Stimulated activated CD8-positive, alpha-beta memory T cell treated with anti-CD3 and anti-CD28 coated beads, Interleukin-2, amount 100 ng/mL, for 48 hours (primary cell): Measurements from ENCODE around the gene MBD4.

Experiments
- DNase-seq, 2 donors: peaks; one replicate each; pipeline ENCODE4 v3.0.0-alpha.2; 2020; ENCODE audit warnings: low read depth in 2 of 2

MBD4 gene

DNA sequence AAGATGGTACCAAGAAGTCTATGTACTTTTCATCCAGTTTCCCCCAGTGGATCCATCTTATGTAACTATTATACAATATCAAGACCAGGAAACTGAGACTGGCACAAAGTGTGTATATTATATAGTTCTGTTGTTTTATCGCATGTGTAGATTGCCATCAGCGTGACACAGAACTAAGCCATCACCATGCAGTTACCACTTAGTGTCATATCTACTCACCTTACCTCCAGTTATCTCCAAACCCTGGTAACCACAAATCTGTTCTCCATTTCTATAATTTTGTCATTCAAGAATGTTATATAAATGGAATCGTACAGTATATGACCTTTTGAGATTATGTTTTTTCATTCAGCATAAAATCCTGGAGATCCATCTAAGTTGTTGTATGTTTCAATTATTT lies 23.3 kb upstream of the MBD4 start:
- DNase-seq: no peak

DNA sequence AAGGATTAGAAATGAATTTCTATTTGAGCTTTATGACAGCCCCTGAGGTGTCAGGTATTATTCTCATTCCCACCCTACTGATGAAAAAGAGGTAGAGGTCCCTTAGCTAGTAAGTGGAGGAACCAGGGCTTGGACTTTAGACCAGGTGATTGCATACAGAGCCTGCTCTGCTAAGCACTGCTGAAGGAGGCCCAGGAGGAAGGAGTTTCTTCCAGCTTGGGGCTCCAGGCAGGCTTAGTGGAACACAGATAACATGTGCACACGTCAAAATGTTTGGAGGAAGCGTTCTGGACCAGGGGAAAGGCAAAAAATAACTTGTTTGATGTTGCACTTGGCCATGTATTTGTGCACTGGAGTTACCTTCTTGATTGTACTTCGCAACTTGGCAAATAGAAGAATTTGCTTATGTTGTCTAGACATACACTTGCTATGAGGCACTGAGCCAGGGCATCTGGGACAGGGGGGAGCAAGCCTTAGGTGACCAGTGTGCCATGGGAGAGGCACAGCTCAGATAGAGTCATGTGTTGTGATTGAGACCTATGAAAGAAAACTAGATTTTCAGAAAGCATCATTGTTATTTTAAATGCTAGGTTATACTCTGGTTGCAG lies 22.7 kb upstream of the MBD4 start:
- no peak for DNase-seq

DNA sequence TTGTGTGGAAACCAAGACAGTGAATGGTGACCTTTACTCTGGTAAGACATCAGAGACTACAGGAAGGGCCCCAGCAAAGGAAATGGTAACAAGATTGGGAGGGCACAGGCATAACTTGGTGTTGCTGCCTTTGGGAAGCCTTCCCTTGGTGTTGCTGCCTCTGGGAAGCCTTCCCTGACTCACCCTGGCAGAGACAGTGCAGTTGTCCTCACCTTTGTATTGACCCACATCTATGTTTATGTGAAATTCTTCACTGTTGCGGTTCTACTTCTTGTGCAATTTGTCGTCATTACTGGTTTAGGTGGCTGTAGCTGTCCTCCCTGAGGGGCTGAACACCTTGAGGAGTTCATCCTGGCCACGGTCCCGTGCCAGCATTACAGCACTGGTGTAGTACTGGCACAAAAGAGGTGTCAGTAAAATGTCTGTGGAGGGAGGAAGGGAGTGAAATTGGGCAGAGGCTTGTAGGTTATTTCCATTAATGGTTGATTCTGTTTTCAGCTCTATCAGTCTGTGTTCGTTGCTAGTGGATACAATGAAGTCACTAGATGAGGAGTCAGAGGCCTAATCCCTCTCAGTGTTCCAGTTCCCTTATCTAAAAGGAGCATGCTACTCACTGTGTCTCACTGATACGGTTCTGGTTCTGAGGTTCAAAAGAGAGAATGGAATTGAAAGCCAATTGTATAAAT lies 21.9 kb upstream of the MBD4 start:
- no peak for DNase-seq

DNA sequence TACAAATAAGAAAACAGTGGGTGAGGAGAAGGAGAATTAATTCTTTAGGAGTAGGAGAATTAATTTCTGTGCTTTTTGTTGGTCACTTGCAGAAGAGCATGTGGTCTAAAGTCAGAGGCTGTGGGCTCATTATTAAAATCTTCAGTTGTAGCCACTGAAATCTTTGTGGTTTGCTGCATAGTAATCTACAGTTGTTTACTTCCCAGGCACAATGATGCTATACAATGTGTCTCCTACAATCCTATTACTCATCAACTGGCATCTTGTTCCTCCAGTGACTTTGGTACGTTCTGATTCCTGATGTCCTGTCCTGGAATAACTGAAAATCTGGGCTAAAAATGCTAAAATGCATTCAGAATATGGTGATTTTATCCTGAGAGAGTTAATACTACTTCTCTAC lies 21.3 kb upstream of the MBD4 start:
- no peak for DNase-seq

DNA sequence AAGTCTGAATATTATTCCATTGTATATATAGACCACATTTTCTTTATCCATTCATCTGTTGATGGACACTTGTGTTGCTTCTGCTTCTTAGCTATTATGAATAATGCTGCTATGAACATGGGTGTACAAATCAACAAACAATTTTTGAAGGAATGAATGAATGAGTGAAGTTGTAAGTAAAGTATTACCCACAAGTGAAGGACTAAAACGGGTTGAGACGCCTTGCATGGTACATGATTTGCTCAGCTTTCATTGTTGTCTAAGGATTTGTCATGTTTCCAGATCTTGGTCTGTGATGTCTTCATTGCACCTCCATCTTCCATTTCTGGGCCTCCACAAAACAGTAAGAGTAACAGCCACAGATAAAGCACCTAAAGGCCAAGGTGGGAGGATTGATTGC lies 20.8 kb upstream of the MBD4 start:
- DNase-seq: no peak

DNA sequence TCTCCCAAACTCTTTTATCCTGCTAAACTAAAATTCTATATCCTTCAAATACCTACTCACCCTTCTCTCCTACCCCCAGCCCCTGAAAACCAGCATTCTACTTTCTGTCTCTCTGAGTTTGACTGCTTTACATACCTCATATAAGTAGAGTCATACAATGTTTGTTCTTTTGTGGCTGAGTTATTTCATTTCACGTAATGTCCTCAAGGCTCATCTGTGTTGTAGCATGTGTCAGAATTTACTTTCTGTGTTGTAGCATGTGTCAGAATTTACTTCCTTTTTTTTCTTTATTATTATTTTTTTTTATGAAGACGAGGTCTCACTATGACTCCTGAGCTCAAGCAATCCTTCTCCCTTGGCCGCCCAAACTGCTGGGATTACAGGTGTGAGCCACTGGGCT lies 20.4 kb upstream of the MBD4 start:
- DNase-seq: no peak

DNA sequence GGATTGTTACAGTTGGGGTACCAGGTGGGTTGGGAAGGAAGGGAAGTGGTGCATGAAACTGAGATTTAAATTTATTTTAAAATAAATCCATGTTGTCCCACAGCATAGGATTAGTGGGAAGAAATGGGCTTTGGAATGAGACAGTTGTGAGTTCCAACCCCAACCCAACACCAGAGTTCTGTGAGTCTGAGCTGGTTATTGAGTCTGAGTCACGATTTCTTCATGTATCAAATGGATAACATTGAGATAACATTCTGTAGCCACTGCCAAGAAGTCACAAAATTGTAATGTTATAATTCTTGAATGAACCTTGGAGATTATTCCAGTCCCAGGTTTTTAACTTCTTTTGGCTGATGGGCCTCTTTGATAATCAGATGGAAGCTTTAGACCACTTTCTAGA lies 14.0 kb upstream of the MBD4 start:
- no peak for DNase-seq

DNA sequence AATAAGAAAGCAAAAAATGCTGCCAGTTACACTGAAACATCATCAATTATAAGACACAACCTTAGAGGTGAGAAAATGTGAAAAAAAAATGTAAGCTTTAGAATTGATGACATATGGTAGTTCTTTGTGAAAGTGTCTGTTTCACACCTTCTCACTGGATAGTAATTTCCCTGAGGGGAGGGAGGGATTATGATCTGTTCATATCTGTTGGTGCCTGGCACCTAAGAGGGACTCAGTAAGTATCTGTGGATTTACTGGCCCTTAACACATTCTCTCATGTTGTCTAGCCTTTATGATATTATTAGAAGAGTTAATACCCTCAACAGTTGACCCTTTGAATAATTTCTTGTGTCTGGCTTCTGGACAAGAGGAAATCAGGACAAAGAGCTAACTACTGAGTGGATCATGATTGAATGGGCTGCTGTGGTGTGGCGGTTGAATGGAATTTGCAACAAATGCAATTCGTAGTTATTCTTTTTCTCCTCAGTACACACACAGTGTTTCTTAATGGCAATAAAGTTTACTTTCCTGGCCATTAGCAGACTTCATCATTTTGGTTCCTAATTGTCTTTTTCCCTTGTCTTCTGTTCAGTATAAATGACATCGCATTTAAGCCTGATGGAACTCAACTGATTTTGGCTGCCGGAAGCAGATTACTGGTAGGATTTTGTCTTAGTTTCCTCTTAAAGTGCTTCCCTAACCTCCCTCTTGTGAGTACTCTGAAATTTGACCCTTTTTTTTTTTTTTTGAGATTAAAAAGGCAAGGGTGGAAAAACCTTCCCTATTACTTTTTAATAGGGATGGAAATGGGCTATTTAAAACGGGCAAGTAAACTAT lies 9.7 kb upstream of the MBD4 start:
- no peak for DNase-seq

DNA sequence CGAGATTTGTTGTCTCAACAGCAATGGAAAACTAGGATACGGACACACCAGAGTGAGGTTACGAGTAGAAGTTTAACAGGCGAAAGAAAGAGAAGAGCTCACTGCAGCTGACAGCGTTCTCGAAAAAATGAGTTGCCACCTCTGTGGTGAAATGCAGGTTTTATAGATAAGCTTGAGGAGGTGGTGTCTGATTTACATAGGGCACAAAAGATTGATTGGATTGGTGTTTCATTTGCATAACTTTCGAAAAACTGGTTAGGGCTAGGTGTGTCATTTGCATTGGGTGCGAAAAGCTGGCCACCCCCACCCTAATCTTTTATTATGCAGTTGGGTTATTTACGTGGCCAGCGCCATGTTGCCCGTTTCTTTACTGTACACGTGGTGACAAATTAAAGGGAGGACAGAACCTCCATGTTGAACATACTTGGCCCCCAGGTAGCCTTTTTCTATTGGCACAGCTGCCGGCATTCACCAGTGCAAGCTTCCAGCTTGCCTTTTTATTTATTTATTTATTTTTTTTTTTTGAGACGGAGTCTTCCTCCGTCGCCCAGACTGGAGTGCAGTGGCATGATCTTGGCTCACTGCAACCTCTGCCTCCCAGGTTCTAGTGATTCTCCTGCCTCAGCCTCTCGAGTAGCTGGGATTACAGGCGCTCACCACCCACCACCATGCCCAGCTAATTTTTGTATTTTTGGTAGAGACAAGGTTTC lies 8.6 kb upstream of the MBD4 start:
- DNase-seq: no peak

DNA sequence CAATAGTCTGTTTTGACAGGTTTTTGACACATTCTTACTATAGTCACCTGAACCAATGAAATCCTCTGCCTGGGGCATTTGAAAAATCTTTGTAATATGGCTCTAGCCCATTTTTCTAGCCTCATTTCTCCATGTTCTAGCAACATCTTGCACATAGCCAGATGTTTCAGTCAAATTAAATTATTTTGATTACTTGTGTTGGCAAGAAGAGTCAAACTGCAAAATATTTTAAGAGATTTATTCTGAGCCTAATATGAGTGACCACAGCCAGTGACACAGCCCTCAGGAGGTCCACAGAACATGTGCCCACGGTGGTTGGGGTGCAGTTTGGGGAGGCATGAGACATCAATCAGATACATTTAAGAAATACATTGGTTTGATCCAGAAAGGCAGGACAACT lies 7.2 kb upstream of the MBD4 start:
- DNase-seq: no peak

DNA sequence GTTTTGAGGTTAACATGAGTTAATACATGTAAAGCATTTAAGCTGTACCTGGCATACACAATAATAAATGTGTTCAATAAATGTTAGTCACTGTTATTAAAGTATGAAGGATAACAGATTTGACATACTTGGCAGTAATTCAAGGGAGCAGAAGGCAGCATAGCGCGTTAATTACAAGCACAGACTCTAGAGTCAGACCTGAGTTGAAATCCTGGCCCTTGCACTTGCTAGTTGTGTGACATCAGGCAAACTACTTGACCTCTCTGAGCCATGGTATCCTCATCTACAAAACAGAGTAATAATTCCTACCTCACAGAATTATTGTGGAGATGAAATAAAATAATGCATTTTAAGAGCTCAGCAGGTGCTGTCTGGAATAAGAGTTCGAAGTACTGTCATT lies 5.7 kb upstream of the MBD4 start:
- DNase-seq: no peak

DNA sequence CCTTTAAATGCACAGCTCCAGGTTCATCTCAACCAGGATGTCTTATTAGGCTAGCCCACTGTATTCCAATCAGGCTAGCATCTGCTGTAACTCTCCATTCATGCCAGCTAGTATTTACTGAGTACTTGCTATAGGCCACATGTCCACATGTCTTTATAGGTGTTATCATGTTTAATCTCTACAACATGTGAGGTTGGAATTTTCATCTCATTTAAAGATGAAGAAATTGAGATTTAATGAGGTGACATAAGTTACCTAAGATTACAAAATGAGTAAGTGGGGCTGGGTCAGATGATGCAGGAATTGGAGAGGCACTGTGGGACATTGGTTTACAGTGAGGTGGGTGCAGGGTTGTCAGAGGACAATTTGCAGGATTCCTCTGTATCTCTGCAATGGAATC lies 3.2 kb upstream of the MBD4 start:
- DNase-seq: no peak

DNA sequence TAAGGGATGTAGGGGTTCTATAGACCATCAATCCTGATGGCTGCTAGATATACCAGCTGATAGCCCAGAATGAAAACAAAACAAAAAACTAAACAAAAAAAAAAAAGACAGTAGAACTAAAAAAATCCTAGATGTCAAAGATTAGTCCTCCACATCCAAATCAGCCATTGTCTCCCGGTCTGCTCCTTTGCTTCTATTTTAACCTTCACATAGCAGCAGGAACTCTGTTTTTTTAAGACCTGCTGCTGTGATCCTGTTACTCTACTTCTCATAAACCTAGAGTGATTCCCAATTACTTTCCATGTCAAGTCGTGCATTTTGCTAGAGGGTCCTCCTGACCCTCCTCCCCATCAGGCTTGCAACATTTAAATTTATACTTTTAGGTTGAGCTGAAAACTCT lies 2.7 kb upstream of the MBD4 start:
- no peak for DNase-seq

DNA sequence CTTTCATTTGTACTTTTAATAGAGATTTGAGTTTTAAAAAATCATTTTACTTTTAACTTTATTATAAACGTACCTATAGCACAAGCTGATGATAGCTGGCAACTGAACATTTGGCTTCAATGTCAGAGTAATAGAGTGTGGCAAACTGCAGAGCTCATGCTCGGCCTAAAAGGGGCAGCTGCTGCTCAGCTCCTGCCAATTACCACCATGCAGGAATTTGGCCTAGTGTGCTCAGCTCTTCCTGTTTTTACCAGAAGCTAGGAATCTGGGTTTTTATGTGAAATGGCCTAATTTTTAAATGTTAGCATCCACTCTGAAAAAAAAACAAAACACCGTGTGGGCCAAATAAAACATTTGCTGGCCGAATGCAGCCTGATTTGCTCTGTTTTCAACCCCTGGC lies 2.0 kb upstream of the MBD4 start:
- no peak for DNase-seq

DNA sequence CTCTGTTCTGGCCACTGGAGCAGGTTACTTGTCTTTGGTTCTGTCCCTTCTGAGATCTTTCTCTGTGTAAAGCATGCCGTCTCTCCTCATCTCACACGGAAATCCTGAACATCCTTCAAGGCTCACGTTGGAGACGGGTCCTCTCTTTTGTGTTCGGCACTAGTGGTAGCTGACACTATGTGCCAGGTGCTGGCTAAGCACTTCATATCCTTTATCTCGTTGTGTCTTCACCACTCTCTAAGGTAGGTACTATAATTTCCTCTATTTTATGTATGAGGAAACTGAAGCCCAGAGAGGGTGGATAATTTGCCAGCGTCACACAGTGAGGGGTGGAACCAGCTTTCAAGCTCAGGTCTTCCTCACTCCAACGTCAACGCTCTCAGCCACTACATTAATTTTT lies 1.5 kb upstream of the MBD4 start:
- no peak for DNase-seq

DNA sequence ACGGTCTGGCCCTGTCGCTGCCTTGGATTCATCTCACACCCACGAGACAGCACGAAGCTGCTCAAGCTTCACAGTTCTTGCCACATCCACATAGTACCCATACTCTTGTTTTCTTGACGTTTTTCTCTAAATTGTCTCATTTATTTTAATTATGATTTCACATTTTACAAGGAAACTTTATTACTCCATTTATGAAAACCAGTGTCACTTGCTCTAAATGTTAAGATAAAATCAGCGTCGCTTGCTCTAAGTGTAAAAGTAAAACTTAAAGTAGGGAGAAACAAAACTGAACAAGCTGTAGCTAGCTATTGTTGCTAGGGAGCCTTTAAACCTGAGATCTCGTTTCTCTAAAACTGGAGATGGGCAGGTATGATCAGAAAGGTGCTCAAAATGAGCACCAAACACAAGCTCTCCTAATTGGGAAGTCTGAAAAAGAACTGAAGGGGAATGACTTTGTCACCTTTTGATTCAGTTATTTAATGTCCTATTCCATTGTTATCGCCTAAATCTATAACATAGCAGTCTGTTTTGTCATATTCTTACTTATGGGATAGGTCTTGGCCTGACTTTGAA lies 956 bp upstream of the MBD4 start:
- no peak for DNase-seq

DNA sequence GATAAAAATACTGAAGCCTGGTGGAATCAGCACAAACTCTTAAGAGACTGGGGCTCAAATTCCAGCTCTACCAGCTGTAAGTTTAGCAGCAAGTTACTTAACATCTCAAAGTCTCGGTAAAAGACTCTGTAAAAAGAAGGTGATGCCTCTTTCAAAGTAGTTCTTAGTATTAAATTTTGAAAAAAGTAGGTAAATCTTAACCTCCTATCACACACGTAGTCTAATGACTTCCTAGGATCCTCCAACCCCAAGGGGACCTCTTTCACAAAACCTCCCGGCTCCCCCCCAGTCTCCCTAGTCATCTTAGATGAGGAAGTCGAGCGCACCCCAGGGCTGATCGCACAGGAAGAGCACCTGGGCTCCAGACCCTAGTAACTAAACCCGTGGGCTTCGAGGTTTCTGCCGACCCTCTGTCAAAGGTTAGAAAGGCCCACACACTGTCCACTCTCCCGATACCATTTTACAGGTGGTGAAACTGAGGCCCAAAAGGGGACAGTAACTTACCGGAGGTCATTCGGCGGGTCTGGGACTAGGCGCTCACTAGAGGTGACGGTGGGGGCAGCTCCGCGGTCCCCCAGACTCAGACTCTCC lies 427 bp downstream of the MBD4 start:
- DNase-seq: peak; percentile 15 to 34

DNA sequence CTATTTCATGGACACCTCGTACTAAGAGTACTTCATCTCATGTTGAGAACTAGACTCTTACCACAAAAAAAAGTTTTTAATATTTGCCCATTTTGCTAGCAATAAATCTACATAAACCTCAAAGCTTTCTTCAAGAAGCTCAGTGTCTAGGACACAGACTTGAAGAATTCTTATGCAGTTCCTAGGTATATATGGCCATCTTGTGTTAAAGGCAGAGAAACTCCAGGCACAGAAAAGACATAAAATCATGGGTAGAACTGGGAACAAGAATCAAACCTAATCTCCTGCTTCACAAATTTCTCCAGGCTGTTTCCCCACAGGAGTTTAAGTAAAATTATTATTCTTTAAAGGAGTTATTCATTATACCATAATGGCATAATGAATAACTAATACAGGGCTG lies 4.4 kb downstream of the MBD4 start:
- no peak for DNase-seq

DNA sequence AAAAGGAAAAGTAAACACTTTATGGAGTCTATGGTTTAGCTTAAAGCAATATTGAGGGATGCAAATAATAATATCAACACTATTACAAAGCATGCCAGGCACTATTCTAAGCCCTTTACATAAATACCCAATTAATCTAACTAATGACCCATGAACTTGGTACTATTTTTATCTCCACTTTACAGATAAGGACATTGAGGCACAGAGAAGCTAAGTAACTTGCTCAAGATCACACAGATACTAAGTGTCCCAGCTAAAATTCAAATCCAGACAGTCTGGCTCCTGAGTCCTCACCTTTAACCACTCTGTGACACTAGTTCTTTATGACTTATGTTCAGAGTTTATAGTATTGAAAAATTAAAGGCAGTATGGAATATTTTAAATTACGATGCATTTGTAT lies 5.6 kb downstream of the MBD4 start:
- DNase-seq: no peak

DNA sequence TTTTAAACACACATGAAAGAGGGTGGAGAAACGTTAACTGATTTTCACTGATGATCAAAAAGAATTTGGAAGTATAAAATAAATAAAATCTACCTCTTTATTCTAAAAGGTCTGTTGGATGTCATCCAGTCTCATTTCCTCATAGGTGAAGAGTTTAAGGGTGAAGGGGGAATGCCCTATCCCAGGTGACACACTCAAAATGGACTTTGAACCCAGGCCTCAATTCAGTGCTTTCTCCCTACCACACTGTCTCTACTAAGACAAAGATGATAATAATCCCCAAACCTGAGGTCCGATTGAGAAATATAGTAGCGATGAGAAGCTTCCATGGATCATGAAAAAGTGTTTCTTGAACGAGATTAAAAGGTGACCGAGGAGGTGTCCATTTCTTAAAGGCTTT lies 6.2 kb downstream of the MBD4 start:
- no peak for DNase-seq

DNA sequence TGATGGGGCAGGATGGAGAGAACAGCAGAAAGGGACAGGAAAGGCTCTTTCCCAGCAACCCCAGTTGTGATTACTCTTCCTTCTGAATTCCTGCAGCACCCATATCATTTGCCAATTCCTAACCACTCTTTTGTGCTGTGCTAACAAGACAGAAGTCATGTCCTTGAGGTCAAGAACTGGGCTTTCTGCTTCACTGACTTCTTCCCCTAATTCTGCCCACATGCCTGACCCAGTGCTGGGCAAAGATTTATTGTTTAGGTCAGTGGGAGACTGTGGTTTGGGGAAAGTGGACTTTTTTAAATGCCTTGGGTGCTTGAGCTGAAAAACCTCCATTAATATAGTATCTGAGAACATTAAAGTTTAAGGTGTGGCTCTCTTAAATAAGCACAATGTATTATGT lies 7.1 kb downstream of the MBD4 start:
- no peak for DNase-seq

DNA sequence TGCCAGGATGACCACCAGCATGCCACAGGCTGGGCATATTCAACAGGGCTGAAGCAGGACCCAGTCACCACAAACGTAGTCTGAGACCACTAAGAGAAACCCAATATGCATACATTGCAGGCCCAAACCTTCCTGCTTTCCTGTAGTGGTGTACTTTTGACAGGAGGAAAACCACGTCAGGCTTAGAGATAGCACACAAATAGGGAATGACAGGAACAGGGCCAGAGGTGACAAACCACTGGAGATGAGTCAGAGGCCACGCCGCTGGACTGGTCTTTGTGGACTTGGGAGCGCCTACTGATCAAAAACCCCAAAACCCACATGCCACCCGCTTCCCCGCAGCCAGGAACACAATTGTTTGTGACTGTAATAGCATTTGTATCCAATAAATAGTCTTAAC lies 7.7 kb downstream of the MBD4 start:
- no peak for DNase-seq
